GM12801 (cell line): Measurements from ENCODE around the gene SLC9A5.

ENCODE experiments used
- CTCF ChIP-seq: IDR thresholded peaks from one replicate; pipeline ENCODE4 v1.5.1; 2011; ENCODE audit warnings: control low read depth; ENCODE audit not compliant: insufficient read length; ENCODE audit errors: extremely low read depth

SLC9A5 gene

GRCh38 chr16:67258161-67258835 is 9.5 kb downstream of the SLC9A5 start:
- TF ChIP-seq CTCF: no peak

GRCh38 chr16:67259705-67260104 is 10.9 kb downstream of the SLC9A5 start:
- TF ChIP-seq CTCF: no peak

- TF ChIP-seq CTCF: no peak
Observed at GRCh38 chr16:67260426-67261063, 11.8 kb downstream of the SLC9A5 start.

GRCh38 chr16:67263201-67263600 is 14.4 kb downstream of the SLC9A5 start:
- no peak for TF ChIP-seq CTCF

- no peak for TF ChIP-seq CTCF
Observed at GRCh38 chr16:67264277-67264676, 15.5 kb downstream of the SLC9A5 start.

- TF ChIP-seq CTCF: no peak
Observed at GRCh38 chr16:67264866-67265265, 16.1 kb downstream of the SLC9A5 start.

- TF ChIP-seq CTCF: no peak
Observed at GRCh38 chr16:67265834-67266233, 17.1 kb downstream of the SLC9A5 start.
